ENCODE measurements around the gene BTG1. TPM values are rescaled to one million over a fixed set of nuclear protein-coding genes. Genes with fewer than 3 reads are reported as not detected.
"Not testable (repeated sequence)": the region's sequence is repeated elsewhere in the genome, so short reads cannot be mapped to it uniquely, and the experiment has no call there.

The BTG1 gene
- total RNA-seq, 1 donor from 2014 or later = 79.8 TPM

DNA sequence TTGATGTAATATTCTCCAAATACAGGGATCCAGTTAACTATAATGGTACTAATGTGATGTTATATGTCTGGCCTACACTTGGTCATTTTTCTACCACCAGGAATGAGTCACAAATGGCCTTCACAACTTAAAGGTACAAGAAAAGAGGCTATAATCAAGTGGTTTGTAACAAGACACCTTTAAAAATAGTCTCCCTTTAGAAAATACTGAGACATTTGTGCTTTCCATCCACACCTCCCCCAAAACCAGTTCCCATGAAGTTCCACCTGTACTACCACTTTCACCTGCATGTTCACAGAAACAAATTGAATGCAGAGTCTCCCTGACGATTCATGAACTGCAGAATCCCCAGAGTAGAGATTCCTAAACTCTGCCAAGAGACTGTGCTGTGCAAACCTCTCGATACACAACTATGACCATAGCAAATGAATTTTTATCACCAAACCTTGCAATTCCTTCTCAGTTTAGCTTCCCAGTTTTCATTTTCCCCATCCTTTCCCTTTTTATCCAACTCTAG, 6.0 kb downstream of the BTG1 start:
- no peak for DNase-seq (ENCODE audit: low spot score)
- Mint-ChIP-seq H3K4me1 (ENCODE audit: unreplicated experiment) (peaks cover 50% of the 10 kb centered on the region), H3K36me3 (ENCODE audit: low read depth, unreplicated experiment) (peaks cover 36% of the 10 kb centered on the region), H3K9me3 (ENCODE audit: unreplicated experiment) (no peaks in the 10 kb centered on the region), H3K27ac (ENCODE audit: unreplicated experiment) (peak overlapping the region; percentile 15), H3K4me3 (ENCODE audit: unreplicated experiment) (peak overlapping the region; percentile 99), H3K27me3 (ENCODE audit: unreplicated experiment) (peaks cover 11% of the 10 kb centered on the region)
- TF ChIP-seq, protein P1, sequence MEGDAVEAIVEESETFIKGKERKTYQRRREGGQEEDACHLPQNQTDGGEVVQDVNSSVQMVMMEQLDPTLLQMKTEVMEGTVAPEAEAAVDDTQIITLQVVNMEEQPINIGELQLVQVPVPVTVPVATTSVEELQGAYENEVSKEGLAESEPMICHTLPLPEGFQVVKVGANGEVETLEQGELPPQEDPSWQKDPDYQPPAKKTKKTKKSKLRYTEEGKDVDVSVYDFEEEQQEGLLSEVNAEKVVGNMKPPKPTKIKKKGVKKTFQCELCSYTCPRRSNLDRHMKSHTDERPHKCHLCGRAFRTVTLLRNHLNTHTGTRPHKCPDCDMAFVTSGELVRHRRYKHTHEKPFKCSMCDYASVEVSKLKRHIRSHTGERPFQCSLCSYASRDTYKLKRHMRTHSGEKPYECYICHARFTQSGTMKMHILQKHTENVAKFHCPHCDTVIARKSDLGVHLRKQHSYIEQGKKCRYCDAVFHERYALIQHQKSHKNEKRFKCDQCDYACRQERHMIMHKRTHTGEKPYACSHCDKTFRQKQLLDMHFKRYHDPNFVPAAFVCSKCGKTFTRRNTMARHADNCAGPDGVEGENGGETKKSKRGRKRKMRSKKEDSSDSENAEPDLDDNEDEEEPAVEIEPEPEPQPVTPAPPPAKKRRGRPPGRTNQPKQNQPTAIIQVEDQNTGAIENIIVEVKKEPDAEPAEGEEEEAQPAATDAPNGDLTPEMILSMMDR (IDR thresholded peaks at IDR 0.05; ENCODE audit: unreplicated experiment) = no peak

DNA sequence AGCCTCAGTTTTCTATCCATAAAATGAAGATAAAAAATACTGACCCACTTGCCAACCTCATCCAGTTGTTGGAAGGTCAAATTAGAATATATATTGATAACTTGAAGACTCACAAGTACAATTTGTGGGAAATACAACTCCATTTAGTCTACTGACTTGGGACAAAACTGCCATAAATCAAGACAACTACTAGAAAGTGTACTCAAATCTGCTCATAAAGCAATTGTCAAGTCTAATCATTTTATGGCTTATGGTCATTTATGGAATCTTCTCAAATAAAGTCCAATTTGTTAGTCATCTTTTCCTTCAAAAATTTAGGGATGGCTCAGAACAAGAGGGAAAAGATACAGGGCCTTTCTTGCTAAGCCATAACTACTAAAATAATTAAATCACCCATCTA, 7.0 kb downstream of the BTG1 start:
- Mint-ChIP-seq H3K9me3 (ENCODE audit: unreplicated experiment) (no peaks in the 10 kb centered on the region), H3K27ac (ENCODE audit: unreplicated experiment) (no peak overlapping the region), H3K36me3 (ENCODE audit: low read depth, unreplicated experiment) (peaks cover 25% of the 10 kb centered on the region), H3K4me1 (ENCODE audit: unreplicated experiment) (peaks cover 51% of the 10 kb centered on the region), H3K27me3 (ENCODE audit: unreplicated experiment) (peaks cover 4% of the 10 kb centered on the region), H3K4me3 (ENCODE audit: unreplicated experiment) (no peak overlapping the region)
- TF ChIP-seq, protein P1 (IDR thresholded peaks at IDR 0.05; ENCODE audit: unreplicated experiment) = no peak
- DNase-seq (ENCODE audit: low spot score) = no peak

DNA sequence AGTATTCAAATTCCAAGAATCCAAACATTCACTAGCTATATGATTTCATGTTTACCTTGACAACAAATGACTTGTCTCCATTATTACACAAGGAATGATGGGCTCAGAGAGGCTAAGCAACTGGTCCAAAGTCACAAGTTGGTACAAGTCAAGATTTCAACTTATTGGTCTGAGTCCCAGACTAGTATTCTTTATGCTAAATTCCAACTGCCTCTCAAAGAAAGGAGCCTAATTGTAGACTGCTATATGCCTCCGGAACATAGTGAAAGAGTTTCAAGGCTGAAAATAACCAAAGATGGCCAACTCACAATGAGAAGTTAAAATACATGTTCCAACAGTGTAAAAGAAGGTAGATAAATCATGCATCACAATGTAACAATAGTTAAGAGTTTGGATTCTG, 7.5 kb downstream of the BTG1 start:
- Mint-ChIP-seq H3K4me1 (ENCODE audit: unreplicated experiment) (peaks cover 52% of the 10 kb centered on the region), H3K27ac (ENCODE audit: unreplicated experiment) (no peak overlapping the region), H3K36me3 (ENCODE audit: low read depth, unreplicated experiment) (peaks cover 20% of the 10 kb centered on the region), H3K9me3 (ENCODE audit: unreplicated experiment) (no peaks in the 10 kb centered on the region), H3K4me3 (ENCODE audit: unreplicated experiment) (no peak overlapping the region), H3K27me3 (ENCODE audit: unreplicated experiment) (peaks cover 5% of the 10 kb centered on the region)
- TF ChIP-seq, protein P1 (IDR thresholded peaks at IDR 0.05; ENCODE audit: unreplicated experiment) = no peak
- no peak for DNase-seq (ENCODE audit: low spot score)

DNA sequence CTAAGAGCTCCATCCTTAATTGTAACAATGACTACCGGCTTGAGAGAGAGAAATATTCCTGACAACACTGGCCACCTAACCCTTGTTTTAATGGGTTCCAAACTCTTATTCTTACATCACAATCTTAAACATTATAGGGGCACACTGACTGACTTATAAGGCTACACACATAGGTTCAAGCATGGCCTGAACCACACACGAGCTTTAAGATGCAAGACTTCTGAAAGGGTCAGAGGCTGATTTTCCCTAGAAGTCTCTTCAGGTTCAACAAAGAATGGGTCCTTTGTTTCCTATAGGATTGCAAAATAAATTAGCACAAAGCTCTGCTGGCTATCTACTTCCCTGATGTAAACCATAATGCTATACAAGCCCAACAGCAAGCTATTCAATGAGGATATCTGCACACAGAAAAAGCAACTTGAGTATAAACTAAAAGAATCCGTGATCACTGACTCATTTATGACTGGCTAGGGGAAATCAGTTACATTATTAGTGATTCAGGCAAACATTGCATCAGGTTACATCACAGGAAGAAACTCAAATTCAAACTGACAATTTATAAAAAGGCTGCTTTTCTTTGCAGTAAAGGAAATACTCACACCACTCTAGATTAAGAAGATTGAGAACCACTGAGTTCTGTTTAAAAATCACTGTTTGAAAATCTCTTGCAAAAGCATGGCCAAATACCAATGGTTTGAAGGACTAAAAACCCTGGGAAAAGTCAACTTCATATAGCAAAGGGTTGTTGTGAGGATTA, 8.5 kb downstream of the BTG1 start:
- peak overlapping the region; percentile 1 for H3K27ac Mint-ChIP-seq (ENCODE audit: unreplicated experiment)
- TF ChIP-seq, protein P1 (IDR thresholded peaks at IDR 0.05; ENCODE audit: unreplicated experiment) = no peak
- no peaks in the 10 kb centered on the region for H3K9me3 Mint-ChIP-seq (ENCODE audit: unreplicated experiment)
- no peak for DNase-seq (ENCODE audit: low spot score)
- H3K4me3 Mint-ChIP-seq (ENCODE audit: unreplicated experiment) = no peak overlapping the region
- peaks cover 48% of the 10 kb centered on the region for H3K4me1 Mint-ChIP-seq (ENCODE audit: unreplicated experiment)
- H3K27me3 Mint-ChIP-seq (ENCODE audit: unreplicated experiment) = peaks cover 5% of the 10 kb centered on the region
- peaks cover 12% of the 10 kb centered on the region for H3K36me3 Mint-ChIP-seq (ENCODE audit: low read depth, unreplicated experiment)

DNA sequence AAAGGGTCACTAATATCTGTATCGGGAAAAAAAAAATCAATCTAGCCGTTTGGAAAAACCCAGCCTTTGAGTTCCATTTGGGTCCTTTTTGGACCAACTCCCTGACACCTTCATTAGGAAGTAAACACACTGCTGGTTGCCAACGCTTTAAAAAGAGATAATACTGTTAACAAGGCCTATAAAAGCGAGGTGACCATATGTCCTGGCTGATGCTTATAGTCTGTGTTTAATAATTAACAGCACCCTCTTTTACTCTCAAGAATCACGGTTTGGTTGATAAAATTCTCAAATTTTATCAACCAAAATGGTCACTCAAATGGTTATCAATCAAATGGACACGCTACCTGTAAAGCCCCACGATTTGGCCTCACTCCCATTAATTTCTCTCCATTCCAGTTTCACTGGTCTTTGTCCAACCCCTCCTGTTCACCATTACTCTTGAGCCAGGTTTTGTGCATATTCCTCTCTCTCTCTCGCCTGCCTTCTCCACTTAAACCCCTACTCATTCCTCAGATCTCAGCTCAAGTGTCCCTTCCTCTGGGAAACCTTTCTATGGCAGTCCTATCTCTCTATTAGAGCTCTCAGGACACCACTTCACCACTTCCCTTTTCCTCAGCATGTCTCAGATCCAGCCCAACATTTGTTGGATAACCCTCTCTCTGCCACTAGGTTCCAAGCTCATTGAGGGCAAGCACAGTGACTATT, 9.5 kb downstream of the BTG1 start:
- Mint-ChIP-seq H3K27me3 (ENCODE audit: unreplicated experiment) (peaks cover 5% of the 10 kb centered on the region), H3K27ac (ENCODE audit: unreplicated experiment) (no peak overlapping the region), H3K36me3 (ENCODE audit: low read depth, unreplicated experiment) (peaks cover 12% of the 10 kb centered on the region), H3K4me3 (ENCODE audit: unreplicated experiment) (no peak overlapping the region), H3K4me1 (ENCODE audit: unreplicated experiment) (peaks cover 48% of the 10 kb centered on the region), H3K9me3 (ENCODE audit: unreplicated experiment) (no peaks in the 10 kb centered on the region)
- DNase-seq (ENCODE audit: low spot score) = no peak
- TF ChIP-seq, protein P1 (IDR thresholded peaks at IDR 0.05; ENCODE audit: unreplicated experiment) = no peak

DNA sequence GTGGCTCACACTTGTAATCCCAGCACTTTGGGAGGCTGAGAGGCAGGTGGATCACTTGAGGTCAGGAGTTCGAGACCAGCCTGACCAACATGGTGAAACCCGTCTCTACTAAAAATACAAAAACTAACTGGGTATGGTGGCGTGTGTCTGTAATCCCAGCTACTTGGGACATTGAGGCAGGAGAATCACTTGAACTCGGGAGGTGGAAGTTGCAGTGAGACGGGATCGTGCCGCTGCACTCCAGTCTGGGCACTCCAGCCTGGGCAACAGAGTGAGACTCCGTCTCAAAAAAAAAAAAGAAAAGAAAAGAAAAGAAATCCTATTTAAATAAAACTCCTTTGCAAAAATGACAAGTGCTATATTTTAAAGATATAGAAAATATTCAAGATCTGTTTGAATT, 10.1 kb downstream of the BTG1 start:
- H3K4me3 Mint-ChIP-seq (ENCODE audit: unreplicated experiment) = not testable (repeated sequence)
- Mint-ChIP-seq H3K36me3 (ENCODE audit: low read depth, unreplicated experiment) (peaks cover 12% of the 10 kb centered on the region), H3K4me1 (ENCODE audit: unreplicated experiment) (peaks cover 46% of the 10 kb centered on the region)

More for the DNA sequence above, 10.1 kb downstream of the BTG1 start:
- DNase-seq (ENCODE audit: low spot score); H3K27me3 Mint-ChIP-seq (ENCODE audit: unreplicated experiment); H3K9me3 Mint-ChIP-seq (ENCODE audit: unreplicated experiment); H3K27ac Mint-ChIP-seq (ENCODE audit: unreplicated experiment): not testable (repeated sequence)
